ENCODE data around the gene ARID3B. TPM values are rescaled to one million over a fixed set of nuclear protein-coding genes. Genes with fewer than 3 reads are reported as not detected.

ARID3B gene
- total RNA-seq, 2 experiments from 2014 or later, result 25.0 to 27.9 TPM

GRCh38 chr15:74552773-74553441 is 11.9 kb downstream of the ARID3B start:
- POLR2A ChIA-PET, result interaction anchor here (0.7 kb wide), 1 partner anchor 129 kb away, joined by 3 read pairs; no protein-coding TSS in a partner anchor
- no peaks in the 10 kb centered on the region for H3K27me3 ChIP-seq (ENCODE audit: control insufficient read depth in 1 of 2, insufficient read depth in 2 of 2, low read length in 2 of 2)
- no peak for TF ChIP-seq CTCF (IDR thresholded peaks at IDR 0.05)
- CTCF ChIA-PET, result no interaction called here
- DNase-seq (no peak), ATAC-seq (ENCODE audit: poor library complexity) (no peak)
- Mint-ChIP-seq H3K4me3 (no peak overlapping the region), H3K27me3 (no peaks in the 10 kb centered on the region), H3K4me1 (ENCODE audit: low read depth) (peaks cover 61% of the 10 kb centered on the region), H3K9me3 (no peaks in the 10 kb centered on the region), H3K36me3 (ENCODE audit: low read depth) (peaks cover 73% of the 10 kb centered on the region), H3K27ac (no peak overlapping the region)
- H3K9me3 ChIP-seq (ENCODE audit: control insufficient read depth in 1 of 2, insufficient read depth in 1 of 2, low read length in 2 of 2), result no peaks in the 10 kb centered on the region
- H3K4me1 ChIP-seq (ENCODE audit: insufficient read depth, low read length), result peaks cover 12% of the 10 kb centered on the region
- H3K4me3 ChIP-seq (ENCODE audit: low read length), result no peak overlapping the region
- H3K27ac ChIP-seq (ENCODE audit: low read depth in 1 of 2, low read length in 2 of 2), result no peak overlapping the region
- H3K36me3 ChIP-seq (ENCODE audit: insufficient read depth, low read length), result peaks cover 48% of the 10 kb centered on the region
- intact Hi-C loops (cut with DNase I, micrococcal nuclease), result no loop called here

DNA sequence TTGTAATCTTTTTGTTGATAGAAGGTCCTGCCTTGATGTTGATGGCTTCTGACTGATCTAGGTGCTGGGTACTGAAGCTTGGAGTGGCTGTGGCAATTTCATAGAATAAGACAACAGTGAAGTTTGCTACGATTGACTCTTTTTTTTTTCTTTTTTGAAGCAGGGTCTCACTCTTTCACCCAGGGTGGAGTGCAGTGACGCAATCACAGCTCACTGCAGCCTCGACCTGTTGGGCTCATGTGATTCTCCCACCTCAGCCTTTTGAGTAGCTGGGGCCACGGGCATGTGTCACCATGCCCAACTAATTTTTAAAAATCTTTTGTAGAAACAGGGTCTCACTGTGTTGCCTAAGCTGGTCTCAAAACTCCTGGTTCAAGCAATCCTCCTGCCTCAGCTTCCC is 14.2 kb downstream of the ARID3B start:
- no peak for ATAC-seq (ENCODE audit: poor library complexity)
- Mint-ChIP-seq H3K4me3 (no peak overlapping the region), H3K27me3 (no peaks in the 10 kb centered on the region), H3K4me1 (ENCODE audit: low read depth) (peaks cover 60% of the 10 kb centered on the region), H3K27ac (no peak overlapping the region), H3K9me3 (no peaks in the 10 kb centered on the region), H3K36me3 (ENCODE audit: low read depth) (peaks cover 74% of the 10 kb centered on the region)
- no peak overlapping the region for H3K4me3 ChIP-seq (ENCODE audit: low read length)
- H3K36me3 ChIP-seq (ENCODE audit: insufficient read depth, low read length), result peaks cover 40% of the 10 kb centered on the region
- H3K9me3 ChIP-seq (ENCODE audit: control insufficient read depth in 1 of 2, insufficient read depth in 1 of 2, low read length in 2 of 2), result no peaks in the 10 kb centered on the region
- no peak overlapping the region for H3K27ac ChIP-seq (ENCODE audit: low read depth in 1 of 2, low read length in 2 of 2)
- POLR2A ChIA-PET, result no interaction called here
- H3K4me1 ChIP-seq (ENCODE audit: insufficient read depth, low read length), result no peaks in the 10 kb centered on the region
- intact Hi-C loops (cut with DNase I, micrococcal nuclease), result no loop called here
- TF ChIP-seq CTCF (IDR thresholded peaks at IDR 0.05), result no peak
- DNase-seq, result no peak
- H3K27me3 ChIP-seq (ENCODE audit: control insufficient read depth in 1 of 2, insufficient read depth in 2 of 2, low read length in 2 of 2), result no peaks in the 10 kb centered on the region
- CTCF ChIA-PET, result no interaction called here

DNA sequence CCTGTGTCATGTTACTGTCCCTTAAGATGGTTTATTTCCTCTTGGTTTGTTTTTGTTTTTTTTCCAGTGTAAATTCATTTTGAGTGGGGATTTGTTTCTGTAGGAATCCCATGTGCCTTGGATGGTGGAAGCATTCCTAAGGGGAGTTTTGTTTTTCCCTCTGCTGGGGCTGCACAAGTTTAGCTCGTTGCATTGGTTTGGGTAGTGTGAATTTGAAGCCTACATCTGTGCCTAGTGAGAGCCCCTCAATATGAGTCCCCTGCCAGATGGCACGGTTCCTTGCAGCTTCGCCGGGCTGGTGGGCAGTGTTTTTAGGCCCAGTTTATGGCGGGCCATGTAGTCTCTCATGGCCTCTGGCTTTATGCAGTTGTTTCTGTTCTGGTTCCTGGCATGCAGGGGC is 17.7 kb downstream of the ARID3B start:
- no peak overlapping the region for H3K27ac ChIP-seq (ENCODE audit: low read depth in 1 of 2, low read length in 2 of 2)

More for the DNA sequence above, 17.7 kb downstream of the ARID3B start:
- intact Hi-C loops (cut with DNase I, micrococcal nuclease), result no loop called here
- Histone ChIP-seq H3K36me3 (ENCODE audit: insufficient read depth, low read length) (peaks cover 23% of the 10 kb centered on the region), H3K27me3 (ENCODE audit: control insufficient read depth in 1 of 2, insufficient read depth in 2 of 2, low read length in 2 of 2) (no peaks in the 10 kb centered on the region), H3K4me1 (ENCODE audit: insufficient read depth, low read length) (no peaks in the 10 kb centered on the region), H3K9me3 (ENCODE audit: control insufficient read depth in 1 of 2, insufficient read depth in 1 of 2, low read length in 2 of 2) (no peaks in the 10 kb centered on the region), H3K4me3 (ENCODE audit: low read length) (no peak overlapping the region)
- Mint-ChIP-seq H3K36me3 (ENCODE audit: low read depth) (peaks cover 71% of the 10 kb centered on the region), H3K27ac (no peak overlapping the region), H3K4me1 (ENCODE audit: low read depth) (peaks cover 54% of the 10 kb centered on the region), H3K4me3 (no peak overlapping the region), H3K27me3 (no peaks in the 10 kb centered on the region), H3K9me3 (no peaks in the 10 kb centered on the region)
- CTCF ChIA-PET, result no interaction called here
- POLR2A ChIA-PET, result no interaction called here
- no peak for ATAC-seq (ENCODE audit: poor library complexity)
- TF ChIP-seq CTCF (IDR thresholded peaks at IDR 0.05), result no peak
- DNase-seq, result no peak
